Measurements from ENCODE around the gene AP3D1.
A peak's percentile ranks its signal among the peaks of the same experiment; 100 is the strongest.

The AP3D1 gene

DNA sequence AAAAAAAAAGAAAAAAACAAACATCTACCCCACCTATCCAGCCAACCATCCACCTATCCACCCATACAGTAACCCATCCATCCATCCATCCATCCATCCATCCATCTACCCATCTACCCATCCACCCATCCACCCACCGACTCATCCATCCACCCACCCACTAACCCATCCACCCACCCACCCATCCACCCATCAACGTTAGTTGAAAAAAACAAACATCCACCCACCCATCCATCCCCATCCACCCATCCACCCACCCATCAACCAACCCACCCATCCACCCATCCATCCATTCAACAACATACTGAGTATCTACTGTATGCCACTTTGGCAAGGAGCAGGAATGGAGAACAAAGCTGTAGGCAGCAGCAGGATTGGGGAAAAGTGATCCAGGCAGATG, 6.1 kb upstream of the AP3D1 start:
- Histone ChIP-seq H3K9me3 (no peaks in the 10 kb centered on the region), H3K4me3 (no peak overlapping the region), H4K20me1 (no peaks in the 10 kb centered on the region), H3K4me2 (peak overlapping the region; percentile 8; the same call in 1 of the 2 replicates), H3K27ac (no peak overlapping the region), H3K36me3 (no peaks in the 10 kb centered on the region), H3K27me3 (no peaks in the 10 kb centered on the region), H3K4me1 (peaks cover 35% of the 10 kb centered on the region), H3K9ac (no peak overlapping the region)
- no peak for TF ChIP-seq Cebpa-rat (IDR thresholded peaks at IDR 0.05)

DNA sequence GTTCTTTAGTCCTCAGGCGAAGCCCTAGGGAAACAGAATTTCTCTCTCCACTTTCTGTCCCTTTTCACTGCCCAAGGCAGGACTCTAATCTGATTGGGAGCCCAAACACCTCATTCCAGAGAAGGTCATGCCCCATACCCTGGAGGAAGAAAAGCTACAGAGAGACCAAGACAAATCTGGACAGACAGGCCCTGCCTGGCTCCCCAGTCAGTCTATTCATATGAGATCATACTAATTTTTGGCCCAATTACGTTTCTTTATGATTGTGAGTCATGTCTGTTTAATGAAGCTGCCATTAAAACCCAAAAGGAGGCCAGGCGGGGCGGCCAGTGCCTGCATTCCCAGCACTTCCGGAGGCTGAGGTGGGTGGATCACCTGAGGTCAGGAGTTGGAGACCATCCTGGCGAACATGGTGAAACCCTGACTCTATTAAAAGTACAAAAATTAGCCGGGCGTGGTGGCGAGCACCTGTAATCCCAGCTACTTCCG, 3.3 kb upstream of the AP3D1 start:
- H3K4me1 ChIP-seq: peaks cover 46% of the 10 kb centered on the region
- H3K4me3 ChIP-seq: no peak overlapping the region
- no peak for TF ChIP-seq Cebpa-rat (IDR thresholded peaks at IDR 0.05)
- no peak overlapping the region for H3K27ac ChIP-seq
- H3K4me2 ChIP-seq: peak overlapping the region; percentile 31
- peaks cover 17% of the 10 kb centered on the region for H4K20me1 ChIP-seq
- peaks cover 6% of the 10 kb centered on the region; the same call in 1 of the 2 replicates for H3K36me3 ChIP-seq
- H3K9ac ChIP-seq: no peak overlapping the region
- no peaks in the 10 kb centered on the region for H3K9me3 ChIP-seq
- no peaks in the 10 kb centered on the region for H3K27me3 ChIP-seq

- Histone ChIP-seq H3K36me3 (peaks cover 19% of the 10 kb centered on the region), H3K4me1 (peaks cover 60% of the 10 kb centered on the region), H3K9ac (peak overlapping the region; percentile 98), H3K27ac (peak overlapping the region; percentile 98), H3K9me3 (no peaks in the 10 kb centered on the region), H3K4me3 (peak overlapping the region; percentile 99), H4K20me1 (peaks cover 54% of the 10 kb centered on the region), H3K4me2 (peak overlapping the region; percentile 100), H3K27me3 (no peaks in the 10 kb centered on the region)
- no peak for TF ChIP-seq Cebpa-rat (IDR thresholded peaks at IDR 0.05)
These were observed 500 bp downstream of the AP3D1 start for GRCh38 chr19:2150794-2151338.

GRCh38 chr19:2149980-2150793, 1.2 kb downstream of the AP3D1 start:
- Histone ChIP-seq H3K4me2 (peak overlapping the region; percentile 100), H4K20me1 (peaks cover 61% of the 10 kb centered on the region)

GRCh38 chr19:2148482-2149135, 2.8 kb downstream of the AP3D1 start:
- Histone ChIP-seq H3K9ac (no peak overlapping the region), H3K27me3 (no peaks in the 10 kb centered on the region), H3K36me3 (peaks cover 40% of the 10 kb centered on the region), H3K4me2 (peak overlapping the region; percentile 100), H3K4me3 (no peak overlapping the region), H3K4me1 (peaks cover 67% of the 10 kb centered on the region), H3K27ac (no peak overlapping the region), H3K9me3 (no peaks in the 10 kb centered on the region), H4K20me1 (peaks cover 77% of the 10 kb centered on the region)
- no peak for TF ChIP-seq Cebpa-rat (IDR thresholded peaks at IDR 0.05)

More at GRCh38 chr19:2149980-2150793, 1.2 kb downstream of the AP3D1 start:
- H3K4me3 ChIP-seq: peak overlapping the region; percentile 99
- no peaks in the 10 kb centered on the region for H3K27me3 ChIP-seq
- no peak for TF ChIP-seq Cebpa-rat (IDR thresholded peaks at IDR 0.05)
- peaks cover 25% of the 10 kb centered on the region for H3K36me3 ChIP-seq
- peak overlapping the region; percentile 98 for H3K9ac ChIP-seq
- H3K4me1 ChIP-seq: peaks cover 66% of the 10 kb centered on the region
- H3K27ac ChIP-seq: peak overlapping the region; percentile 98
- H3K9me3 ChIP-seq: no peaks in the 10 kb centered on the region

DNA sequence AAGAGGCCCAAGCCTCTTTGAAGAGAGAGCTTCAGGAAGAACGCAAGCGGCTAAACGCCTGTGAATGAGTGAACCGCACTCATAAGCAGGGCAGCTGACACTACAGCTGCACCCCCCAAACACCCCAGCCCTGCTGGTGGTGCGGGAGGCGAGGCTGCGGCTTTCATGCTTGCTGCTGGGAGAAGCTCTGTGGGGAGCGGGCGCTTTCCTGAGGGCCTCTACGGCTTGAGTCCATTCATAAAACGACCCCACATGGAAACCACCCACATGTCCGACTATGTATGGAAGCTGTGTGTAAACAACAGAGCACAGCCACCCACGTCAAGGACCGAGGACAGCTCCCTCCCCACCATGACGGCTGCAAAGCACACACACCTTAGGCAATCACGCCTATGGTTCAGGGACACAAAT, 5.5 kb downstream of the AP3D1 start:
- H3K27ac ChIP-seq: no peak overlapping the region
- H3K27me3 ChIP-seq: no peaks in the 10 kb centered on the region
- no peak for TF ChIP-seq Cebpa-rat (IDR thresholded peaks at IDR 0.05)
- no peak overlapping the region for H3K4me3 ChIP-seq
- no peaks in the 10 kb centered on the region for H3K9me3 ChIP-seq
- H3K4me2 ChIP-seq: 0 out of 2 replicates have a peak overlapping the region, but pooled peaks have one; percentile 3
- H3K36me3 ChIP-seq: peaks cover 60% of the 10 kb centered on the region
- H3K4me1 ChIP-seq: peaks cover 69% of the 10 kb centered on the region
- H4K20me1 ChIP-seq: peaks cover 100% of the 10 kb centered on the region
- H3K9ac ChIP-seq: no peak overlapping the region

DNA sequence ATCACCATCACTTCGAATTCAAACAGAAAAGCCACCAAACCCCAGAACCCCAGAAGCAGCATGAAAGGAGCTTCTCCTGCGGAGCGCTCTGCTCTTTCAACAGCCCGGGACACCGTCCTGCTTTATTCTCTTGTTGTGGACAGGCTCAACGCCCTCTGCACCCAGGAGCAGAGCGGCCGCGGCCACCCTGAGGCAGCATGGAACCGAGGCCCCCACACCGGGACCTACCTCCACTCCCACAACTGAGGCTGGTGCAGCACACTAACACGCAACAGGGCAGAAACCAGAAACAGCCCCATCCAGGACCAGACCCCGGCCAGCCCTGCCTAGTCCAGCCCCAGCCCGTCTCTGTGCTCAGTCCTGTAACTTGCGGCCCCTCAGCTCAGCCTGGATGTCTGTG, 7.2 kb downstream of the AP3D1 start:
- Histone ChIP-seq H3K4me3 (no peak overlapping the region), H3K4me2 (0 out of 2 replicates have a peak overlapping the region, but pooled peaks have one; percentile 40), H3K9ac (peak overlapping the region; percentile 41; the same call in 1 of the 2 replicates), H3K36me3 (peaks cover 66% of the 10 kb centered on the region), H3K27ac (0 out of 2 replicates have a peak overlapping the region, but pooled peaks have one; percentile 13), H4K20me1 (peaks cover 100% of the 10 kb centered on the region), H3K4me1 (peaks cover 71% of the 10 kb centered on the region), H3K9me3 (no peaks in the 10 kb centered on the region), H3K27me3 (no peaks in the 10 kb centered on the region)
- no peak for TF ChIP-seq Cebpa-rat (IDR thresholded peaks at IDR 0.05)

- no peaks in the 10 kb centered on the region for H3K27me3 ChIP-seq
- H3K27ac ChIP-seq: no peak overlapping the region
- no peak overlapping the region for H3K4me2 ChIP-seq
- no peak for TF ChIP-seq Cebpa-rat (IDR thresholded peaks at IDR 0.05)
- H3K36me3 ChIP-seq: peaks cover 85% of the 10 kb centered on the region
- no peaks in the 10 kb centered on the region for H3K9me3 ChIP-seq
- peaks cover 60% of the 10 kb centered on the region for H3K4me1 ChIP-seq
- no peak overlapping the region for H3K9ac ChIP-seq
- H4K20me1 ChIP-seq: peaks cover 100% of the 10 kb centered on the region
- no peak overlapping the region for H3K4me3 ChIP-seq
These were observed 9.1 kb downstream of the AP3D1 start for GRCh38 chr19:2142173-2142829.

DNA sequence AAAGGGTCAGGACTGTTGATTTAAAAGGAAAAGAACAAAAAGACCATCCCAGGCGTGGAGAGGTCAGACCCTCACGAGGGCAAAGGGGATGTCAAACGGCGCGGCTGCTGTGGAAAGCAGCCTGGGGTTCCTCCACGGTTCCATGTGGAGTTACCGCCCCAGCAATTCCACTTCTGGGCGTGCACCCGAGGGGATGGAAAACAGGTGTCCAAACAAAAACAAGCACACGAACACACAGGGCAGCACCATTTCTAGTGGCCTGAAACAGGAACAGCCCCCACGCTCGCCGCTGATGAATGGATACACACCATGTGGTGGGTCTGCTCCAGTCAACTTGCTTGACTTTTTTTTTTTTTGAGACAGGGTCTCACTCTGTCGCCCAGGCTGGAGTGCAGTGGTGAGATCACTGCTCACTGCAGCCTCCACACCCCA, 11.2 kb downstream of the AP3D1 start:
- Histone ChIP-seq H3K4me1 (peaks cover 49% of the 10 kb centered on the region), H3K4me2 (peak overlapping the region; percentile 44), H3K4me3 (no peak overlapping the region), H3K27ac (no peak overlapping the region), H3K27me3 (no peaks in the 10 kb centered on the region), H3K36me3 (peaks cover 88% of the 10 kb centered on the region), H3K9me3 (no peaks in the 10 kb centered on the region), H4K20me1 (peaks cover 100% of the 10 kb centered on the region), H3K9ac (no peak overlapping the region)
- TF ChIP-seq Cebpa-rat (IDR thresholded peaks at IDR 0.05): no peak
